GM19463 (cell line): ENCODE measurements around the gene TCIRG1.
"Not testable (repeated sequence)": the region's sequence is repeated elsewhere in the genome, so short reads cannot be mapped to it uniquely, and the experiment has no call there.

Source experiments
- ATAC-seq: cut with Tn5 transposase; IDR thresholded peaks from one replicate; pipeline ENCODE4 v1.9.1; 2021; ENCODE audit warnings: mild to moderate bottlenecking, moderate library complexity; ENCODE audit not compliant: unreplicated experiment

Gene TCIRG1

DNA sequence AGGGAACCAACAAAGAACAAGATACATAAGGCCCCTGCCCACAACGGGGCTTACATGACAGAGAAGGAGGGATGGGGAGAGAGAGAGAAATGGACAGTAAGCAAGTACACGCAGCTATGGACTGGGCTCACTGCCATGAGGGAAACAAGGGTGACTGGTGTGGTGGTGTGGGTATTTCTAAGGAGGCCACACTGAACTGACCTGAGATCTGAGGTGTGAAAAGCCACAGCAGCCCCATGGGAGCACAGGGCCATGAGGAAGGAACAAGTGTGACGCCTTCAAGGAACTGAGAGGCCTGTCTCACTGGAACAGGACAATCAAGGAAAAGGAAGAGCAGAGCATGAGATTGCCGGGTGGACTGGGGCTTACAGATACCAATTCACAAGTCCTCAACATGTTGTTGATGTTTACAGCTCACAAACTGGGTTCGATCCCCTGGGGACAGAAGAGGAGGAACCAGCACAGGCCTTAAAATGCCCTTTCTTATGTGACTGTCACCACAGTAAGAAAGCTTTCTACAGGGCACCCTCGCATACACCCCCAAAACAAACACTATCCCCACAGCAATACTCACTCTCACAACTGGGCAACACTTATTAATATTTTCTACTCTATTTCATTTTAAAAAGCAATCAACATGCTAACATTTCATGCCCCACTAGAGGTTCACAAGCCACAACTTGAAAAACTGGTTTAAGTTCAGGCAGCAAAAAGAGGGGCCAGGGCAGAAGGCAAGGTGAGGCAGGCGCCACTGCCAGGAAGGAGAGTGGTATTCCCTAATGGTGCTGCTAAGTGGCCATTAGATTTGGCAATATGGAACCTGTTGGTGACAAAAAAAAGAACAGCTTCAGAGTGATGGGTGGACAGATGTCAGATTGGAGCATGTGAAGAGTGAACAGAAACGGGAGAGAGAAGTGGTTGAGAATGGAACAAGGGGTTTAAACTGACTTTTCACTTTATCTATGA is 39.1 kb downstream of the TCIRG1 start:
- peak; percentile 53 for ATAC-seq

DNA sequence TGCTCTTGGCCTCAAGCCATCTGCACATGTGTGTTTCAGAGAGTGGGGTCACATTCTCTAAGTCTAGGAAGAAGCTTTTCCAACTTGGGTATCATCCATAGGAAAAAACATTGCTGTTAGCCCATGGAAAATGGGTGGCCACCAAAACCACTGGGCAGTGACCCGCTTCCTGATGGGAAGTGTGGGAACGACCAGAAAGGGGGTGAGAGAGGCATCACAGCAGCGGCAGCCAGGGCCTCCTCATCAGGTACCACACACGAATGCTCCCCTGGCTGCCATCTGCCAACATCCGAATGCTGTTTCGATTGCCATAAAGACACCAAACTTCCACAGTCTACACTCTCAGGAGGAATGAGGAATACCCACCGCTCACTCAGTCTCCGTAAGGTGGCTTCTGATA is 42.0 kb downstream of the TCIRG1 start:
- no peak for ATAC-seq

DNA sequence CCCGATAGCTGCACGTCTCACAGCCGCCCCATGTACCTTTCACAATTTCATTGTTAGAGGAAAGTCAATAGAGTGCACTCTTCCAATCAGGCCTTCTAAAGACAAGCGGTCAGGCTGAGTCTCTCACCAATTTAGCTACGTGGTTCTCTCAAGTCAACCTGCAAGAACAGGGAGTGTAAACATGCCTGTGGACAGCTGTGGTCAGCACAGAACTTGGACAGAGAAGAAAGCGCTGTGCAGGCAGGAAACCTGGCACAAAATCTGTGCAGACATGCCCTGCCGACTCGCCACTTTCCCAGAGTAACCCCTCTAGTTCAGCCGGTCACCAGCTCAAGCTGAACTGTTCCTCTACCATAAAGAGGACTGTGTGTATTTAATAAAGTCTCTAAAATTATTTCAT is 42.9 kb downstream of the TCIRG1 start:
- ATAC-seq, result no peak

DNA sequence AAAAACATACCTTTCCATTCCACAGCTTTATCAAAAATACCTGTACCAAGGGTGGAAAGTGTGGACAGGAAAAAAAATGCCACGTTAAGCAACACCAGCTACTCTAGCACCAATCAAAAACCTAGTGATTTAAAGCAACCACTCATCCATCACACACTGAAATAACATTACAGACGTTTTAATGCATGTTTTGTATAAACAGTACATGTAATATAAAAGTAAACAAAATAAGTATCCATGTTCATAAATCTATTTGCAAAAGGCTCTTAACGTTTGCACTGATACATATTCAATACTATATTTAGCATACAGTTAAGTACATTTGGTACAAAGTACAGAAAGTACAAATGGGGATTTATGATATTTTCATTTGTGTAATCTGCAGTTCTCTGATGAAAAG is 43.7 kb downstream of the TCIRG1 start:
- no peak for ATAC-seq

DNA sequence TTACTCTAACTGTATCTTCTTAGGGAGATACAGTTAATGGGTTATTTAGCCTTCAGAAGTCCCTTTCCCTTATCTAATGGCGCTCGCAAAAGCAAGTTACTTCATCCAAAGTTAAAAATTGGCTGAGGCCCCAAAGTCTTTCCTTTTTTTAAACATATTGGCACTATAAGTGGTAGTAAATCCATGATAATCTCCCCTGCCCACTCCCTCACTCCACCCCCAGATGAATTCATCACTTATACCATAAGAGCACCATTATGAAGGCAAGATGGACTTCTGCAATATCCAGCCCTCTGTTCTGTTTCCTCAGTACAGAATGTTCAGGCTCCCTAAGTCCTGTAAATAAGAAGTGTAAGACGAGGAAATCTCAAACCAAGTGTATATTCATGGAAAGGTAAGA is 44.7 kb downstream of the TCIRG1 start:
- ATAC-seq, result no peak

DNA sequence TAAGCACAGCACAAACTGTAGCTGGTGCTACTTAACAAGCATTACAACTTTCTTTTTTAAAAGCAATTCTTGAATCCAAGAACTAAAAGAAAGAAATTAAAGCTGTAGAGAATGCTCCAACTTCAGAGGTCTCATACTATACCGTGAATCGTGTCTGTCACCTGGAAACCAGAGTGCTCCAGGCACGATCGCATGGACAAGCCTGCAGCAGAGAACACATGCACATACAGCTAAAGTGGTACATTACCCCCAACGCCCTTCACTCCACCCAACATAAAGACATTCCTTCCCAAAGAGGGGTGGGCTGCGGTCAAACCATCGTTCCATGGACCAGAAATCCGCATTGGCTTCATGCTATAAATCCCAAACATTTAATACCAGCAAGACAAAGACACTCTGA is 50.9 kb downstream of the TCIRG1 start:
- ATAC-seq, result no peak

DNA sequence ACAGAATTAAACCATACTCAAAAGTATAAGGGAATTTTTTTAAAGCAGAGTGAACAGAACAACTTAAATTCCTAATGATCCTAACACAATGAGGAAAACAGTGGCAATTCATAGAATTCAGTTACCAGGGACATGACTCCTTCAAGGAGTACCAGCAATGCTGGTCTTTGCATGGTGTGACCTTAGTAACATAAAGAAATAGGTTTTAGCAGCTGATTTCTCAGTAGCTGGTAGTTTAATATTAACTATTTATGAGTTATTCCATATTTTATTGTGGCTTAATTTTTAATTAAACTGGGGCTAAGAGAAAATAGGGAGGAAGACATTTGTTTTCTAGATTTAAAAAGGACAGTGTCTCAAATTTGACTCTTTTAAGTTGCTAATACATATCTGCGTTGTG is 51.5 kb downstream of the TCIRG1 start:
- no peak for ATAC-seq

DNA sequence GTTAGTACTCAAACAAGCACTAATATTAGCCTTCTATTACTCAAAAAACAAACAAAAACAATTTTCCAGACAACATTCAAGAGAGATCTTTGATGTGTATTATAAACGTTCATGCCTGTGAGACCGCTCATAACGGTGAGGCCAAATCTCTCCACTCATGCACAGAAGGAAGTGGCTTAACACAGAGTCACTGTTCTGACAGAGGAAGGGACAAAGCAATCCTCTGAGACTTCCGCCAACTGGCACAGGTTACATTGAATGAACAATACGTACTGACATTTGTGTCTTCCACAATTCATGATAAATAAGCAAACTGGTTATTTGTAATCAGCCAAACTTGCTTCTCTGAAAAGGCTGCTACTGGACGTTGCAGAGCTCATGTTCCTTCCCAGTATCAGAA is 51.9 kb downstream of the TCIRG1 start:
- ATAC-seq, result no peak

DNA sequence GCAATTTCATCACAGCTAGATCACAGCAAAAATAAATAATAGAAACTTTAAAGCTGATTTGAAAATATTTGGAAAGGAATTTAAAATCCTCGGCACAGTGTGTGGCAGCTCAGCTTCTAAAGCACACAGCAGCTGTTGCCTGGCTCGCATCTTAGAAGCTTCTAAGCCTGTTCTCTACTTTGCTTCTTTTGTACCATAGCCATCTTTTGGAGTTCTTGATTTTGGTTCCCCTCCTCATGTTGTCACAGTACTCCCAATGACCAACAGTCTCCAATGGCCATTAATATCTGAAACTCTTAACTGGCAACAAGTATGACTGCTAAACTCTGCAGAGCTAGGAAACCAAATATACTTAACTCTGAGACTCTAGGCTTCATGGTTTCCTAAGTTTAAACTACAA is 53.6 kb downstream of the TCIRG1 start:
- no peak for ATAC-seq

DNA sequence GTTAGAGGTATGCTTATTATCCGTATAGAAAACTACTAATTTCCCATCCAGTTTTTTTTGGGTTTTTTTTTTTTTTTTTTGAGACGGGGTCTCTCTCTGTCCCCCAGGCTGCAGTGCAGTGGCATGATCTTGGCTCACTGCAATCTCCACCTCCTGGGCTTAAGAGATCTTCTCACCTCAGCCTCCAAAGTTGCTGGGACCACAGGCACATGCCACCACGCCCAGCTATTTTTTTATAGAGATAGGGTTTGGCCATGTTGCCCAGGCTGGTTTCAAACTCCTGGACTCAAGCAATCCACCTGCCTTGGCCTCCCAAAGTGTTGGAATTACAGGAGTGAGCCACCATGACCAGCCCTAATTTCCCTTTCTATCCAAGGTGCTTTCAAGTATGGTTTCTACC is 54.1 kb downstream of the TCIRG1 start:
- not testable (repeated sequence) for ATAC-seq

DNA sequence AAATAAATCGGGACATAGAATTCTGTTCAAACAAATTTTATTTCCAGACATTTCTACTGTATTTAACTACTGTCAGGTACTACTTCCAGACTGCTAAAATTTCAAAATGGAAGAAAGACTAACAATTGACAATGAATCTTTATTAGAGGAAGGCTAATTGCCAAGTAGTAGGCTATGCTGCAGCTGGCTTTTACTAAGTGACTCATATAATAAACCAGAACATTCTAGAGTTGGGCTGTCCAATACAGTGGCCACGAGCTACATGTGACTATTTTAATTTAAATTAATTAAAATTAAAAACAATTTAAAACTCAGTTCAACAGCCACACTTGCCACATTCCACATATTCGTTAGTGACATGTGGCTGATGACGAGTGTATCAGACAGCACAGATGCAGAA is 54.7 kb downstream of the TCIRG1 start:
- no peak for ATAC-seq

DNA sequence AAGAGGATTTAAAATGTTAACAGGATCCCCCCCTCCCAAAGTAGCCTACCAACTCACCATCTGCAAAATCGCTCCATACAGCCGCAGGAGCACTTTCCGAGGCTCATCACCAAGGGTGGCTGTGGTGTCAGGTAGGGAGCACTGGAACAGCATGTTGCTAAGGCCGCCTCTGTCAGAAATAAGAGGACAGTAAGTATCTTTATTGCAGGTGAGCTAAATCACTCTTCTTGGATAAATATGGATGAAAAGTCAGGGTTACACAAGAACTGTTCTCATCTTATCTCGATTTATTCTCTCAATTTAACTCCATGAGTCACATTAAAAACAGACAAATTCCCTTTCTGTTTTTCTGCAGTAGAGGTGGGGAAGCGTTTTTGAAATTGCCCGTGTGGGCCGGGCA is 58.1 kb downstream of the TCIRG1 start:
- no peak for ATAC-seq

DNA sequence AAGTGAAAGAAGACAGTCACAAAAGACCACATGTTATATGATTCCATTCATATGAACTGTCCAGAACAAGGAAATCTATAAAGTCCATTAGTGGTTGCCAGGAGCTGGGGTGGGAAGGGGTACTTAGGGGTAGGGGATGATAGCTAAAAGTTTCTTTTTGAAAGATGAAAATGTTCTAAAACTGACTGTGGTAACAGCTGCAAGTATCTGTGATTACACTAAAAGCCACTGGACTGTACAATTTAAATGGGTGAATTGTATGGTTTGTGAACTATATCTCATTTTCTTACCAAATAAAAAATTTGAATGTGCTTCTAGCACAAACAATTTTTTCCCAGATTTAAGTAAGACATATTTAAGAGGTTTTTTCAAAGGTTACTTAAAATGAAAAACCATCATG is 60.2 kb downstream of the TCIRG1 start:
- no peak for ATAC-seq

DNA sequence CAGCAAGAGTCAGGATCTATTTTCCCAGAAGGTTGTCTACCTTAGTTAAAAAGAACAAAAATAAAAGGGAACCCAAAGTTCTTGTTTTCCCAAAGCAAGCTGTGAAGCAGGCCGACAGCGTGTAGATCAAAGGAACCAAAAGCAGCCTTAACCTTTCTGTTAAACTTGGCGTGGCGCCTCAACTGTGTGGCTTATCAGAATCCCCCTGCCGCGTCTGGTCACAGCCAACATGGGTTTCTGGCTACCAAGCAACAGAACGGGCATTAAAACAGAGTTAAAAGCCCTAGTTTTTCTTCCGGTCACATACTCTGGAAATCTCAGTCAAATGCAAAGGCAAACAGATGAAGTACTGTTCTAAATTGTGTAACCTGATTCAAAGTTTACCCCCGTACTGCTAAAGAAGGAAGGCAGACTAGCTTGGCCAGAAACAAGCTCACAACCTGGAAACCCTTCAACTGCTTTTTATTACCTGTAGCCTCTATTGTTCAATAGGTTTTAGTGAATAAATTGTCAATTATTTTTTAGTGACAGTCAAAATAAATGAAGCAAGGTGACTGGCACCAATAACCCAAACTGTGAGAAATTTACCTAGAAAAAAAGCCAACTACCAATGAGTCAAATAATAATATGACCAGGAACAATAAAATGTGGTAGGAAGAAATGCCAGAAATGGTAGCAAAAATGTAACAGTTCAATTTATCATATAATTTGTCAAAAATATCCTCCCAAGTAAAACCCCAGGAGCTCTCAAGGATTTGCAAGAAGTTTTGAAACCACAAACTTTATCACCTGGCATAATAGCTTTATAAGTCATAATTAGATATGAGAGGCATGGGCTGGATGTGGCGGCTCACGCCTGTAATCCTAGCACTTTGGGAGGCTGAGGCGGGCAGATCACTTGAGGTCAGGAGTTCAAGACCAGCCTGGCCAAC is 60.9 kb downstream of the TCIRG1 start:
- ATAC-seq, result no peak
